Thyroid gland (tissue), 4 donors: ENCODE data around the gene CD3E. TPM values are rescaled to one million over a fixed set of nuclear protein-coding genes. Genes with fewer than 3 reads are reported as not detected.

Source experiments
- DNase-seq, 2 donors: peaks; one replicate each; pipeline ENCODE4 v3.0.0-alpha.2; 2019
- H3K27ac ChIP-seq, 3 donors: fragments of 200-600 bp; sonication (generic); 1 replicate in 2 of 3; 2 replicates in 1 of 3; pipeline ENCODE4 v1.5.1; 2016 to 2019; ENCODE audit warnings: mild to moderate bottlenecking in 1 of 3, moderate library complexity in 1 of 3
- H3K27me3 ChIP-seq: fragments of 200-600 bp; sonication (generic); one replicate; pipeline ENCODE4 v1.5.1; 2019
- H3K36me3 ChIP-seq, 2 donors: fragments of 200-600 bp; sonication (generic); one replicate each; pipeline ENCODE4 v1.5.1; 2016 to 2019
- H3K4me1 ChIP-seq, 2 donors: fragments of 200-600 bp; sonication (generic); one replicate each; pipeline ENCODE4 v1.5.1; 2017 to 2019
- H3K4me3 ChIP-seq, 3 donors: fragments of 200-600 bp; sonication (generic); replicated peaks in 1 of 3; 1 replicate in 2 of 3; 2 replicates in 1 of 3; pipeline ENCODE4 v1.5.1; 2016; ENCODE audit warnings: mild to moderate bottlenecking in 1 of 3
- H3K9me3 ChIP-seq: fragments of 200-600 bp; sonication (generic); one replicate; pipeline ENCODE4 v1.5.1; 2017
- POLR2A ChIP-seq, 2 donors: fragments of 450-650 bp; IDR thresholded peaks; one replicate each; pipeline ENCODE4 v1.6.1; 2017; ENCODE audit warnings: antibody characterized with exemption in 2 of 2, mild to moderate bottlenecking in 2 of 2, moderate library complexity in 1 of 2
- WGBS, 2 donors: methylation state at CpG; one replicate each; pipeline ENCODE4 v1.1.5; 2017; 5-methylcytosine and 5-hydroxymethylcytosine counted together
- intact Hi-C: fragments of 100-400 bp; cut with DNase I; formaldehyde crosslinking; loops from one replicate; pipeline ENCODE4 v1.15.1; 2023
- total RNA-seq, 4 donors: library from RNA; depleted of rRNA; stranded (reverse); fragments of >200 nt; gene quantifications; one replicate each; pipeline ENCODE4 v1.2.3, GENCODE V29; 2016
- TF ChIP-seq, protein P1 (sequence below), 6 experiments: fragments of 200-600 bp in 3 of 6; fragments of 450-650 bp in 3 of 6; sonication (generic) in 3 of 6; IDR thresholded peaks; one replicate each; pipeline ENCODE4 v1.5.1; 2016 to 2019; ENCODE audit warnings: antibody characterized with exemption in 6 of 6, mild to moderate bottlenecking in 2 of 6, inconsistent platforms in 1 of 6, moderate library complexity in 1 of 6

The CD3E gene
- total RNA-seq, 4 donors from 2014 or later: 3.0 to 4.3 (median 3.3) TPM

DNA sequence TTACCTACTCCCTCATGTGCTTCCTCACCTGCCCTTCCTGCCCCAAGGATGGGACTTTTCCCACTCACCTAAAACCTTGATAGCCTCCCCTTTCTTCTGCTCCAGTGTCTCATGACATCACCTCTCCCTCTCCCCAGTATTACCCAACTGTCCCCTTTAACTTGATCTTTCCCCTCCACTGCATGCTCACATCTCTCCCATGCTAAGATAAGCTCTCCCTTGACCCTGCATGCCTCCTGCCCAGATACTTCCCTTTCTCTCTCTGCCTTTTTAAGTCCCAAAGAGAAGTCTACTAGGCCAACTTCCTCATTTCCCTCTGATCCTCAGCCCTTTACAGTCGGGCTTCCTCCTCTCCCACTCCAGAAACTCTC lies 14.8 kb downstream of the CD3E start:
- WGBS, 2 donors: 20 to 35% methylated on average over 1 of the region's 1 CpG
- Histone ChIP-seq H3K4me1 (peaks cover 0 to 25% of the 10 kb centered on the region in 2 donors), H3K4me3 (no peak overlapping the region), H3K27ac (no peak overlapping the region), H3K27me3 (no peaks in the 10 kb centered on the region), H3K36me3 (no peaks in the 10 kb centered on the region), H3K9me3 (no peaks in the 10 kb centered on the region)
- intact Hi-C loops: no loop called here
- no peak for TF ChIP-seq POLR2A (IDR thresholded peaks at IDR 0.05)
- TF ChIP-seq, protein P1, sequence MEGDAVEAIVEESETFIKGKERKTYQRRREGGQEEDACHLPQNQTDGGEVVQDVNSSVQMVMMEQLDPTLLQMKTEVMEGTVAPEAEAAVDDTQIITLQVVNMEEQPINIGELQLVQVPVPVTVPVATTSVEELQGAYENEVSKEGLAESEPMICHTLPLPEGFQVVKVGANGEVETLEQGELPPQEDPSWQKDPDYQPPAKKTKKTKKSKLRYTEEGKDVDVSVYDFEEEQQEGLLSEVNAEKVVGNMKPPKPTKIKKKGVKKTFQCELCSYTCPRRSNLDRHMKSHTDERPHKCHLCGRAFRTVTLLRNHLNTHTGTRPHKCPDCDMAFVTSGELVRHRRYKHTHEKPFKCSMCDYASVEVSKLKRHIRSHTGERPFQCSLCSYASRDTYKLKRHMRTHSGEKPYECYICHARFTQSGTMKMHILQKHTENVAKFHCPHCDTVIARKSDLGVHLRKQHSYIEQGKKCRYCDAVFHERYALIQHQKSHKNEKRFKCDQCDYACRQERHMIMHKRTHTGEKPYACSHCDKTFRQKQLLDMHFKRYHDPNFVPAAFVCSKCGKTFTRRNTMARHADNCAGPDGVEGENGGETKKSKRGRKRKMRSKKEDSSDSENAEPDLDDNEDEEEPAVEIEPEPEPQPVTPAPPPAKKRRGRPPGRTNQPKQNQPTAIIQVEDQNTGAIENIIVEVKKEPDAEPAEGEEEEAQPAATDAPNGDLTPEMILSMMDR (IDR thresholded peaks at IDR 0.05): no peak
- no peak for DNase-seq

DNA sequence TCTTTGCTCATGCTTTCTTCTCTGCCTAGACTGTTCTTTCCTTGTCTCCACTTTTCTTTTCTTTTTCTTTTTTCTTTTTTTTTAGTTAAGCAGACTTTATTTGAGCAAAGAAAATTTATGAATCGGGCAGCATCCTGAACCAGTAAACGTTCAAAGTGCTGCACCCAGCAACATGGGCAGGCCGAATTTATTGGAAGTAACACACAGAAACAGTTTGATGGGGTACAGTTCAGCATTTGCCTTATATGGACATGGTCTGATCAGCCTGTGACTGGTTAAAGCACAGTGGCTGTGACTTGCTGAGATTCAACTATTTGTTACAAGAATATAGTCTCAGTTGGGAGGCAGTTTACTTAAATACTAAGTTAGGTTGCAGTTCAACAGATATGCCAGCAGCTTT lies 16.0 kb downstream of the CD3E start:
- Histone ChIP-seq H3K4me1 (peaks cover 0 to 21% of the 10 kb centered on the region in 2 donors), H3K27me3 (no peaks in the 10 kb centered on the region), H3K27ac (no peak overlapping the region), H3K36me3 (no peaks in the 10 kb centered on the region), H3K9me3 (no peaks in the 10 kb centered on the region), H3K4me3 (no peak overlapping the region)
- intact Hi-C loops: no loop called here
- TF ChIP-seq, protein P1 (IDR thresholded peaks at IDR 0.05): no peak
- no peak for TF ChIP-seq POLR2A (IDR thresholded peaks at IDR 0.05)
- WGBS, 2 donors: 94 to 95% methylated on average over 3 of the region's 3 CpGs
- DNase-seq: no peak

DNA sequence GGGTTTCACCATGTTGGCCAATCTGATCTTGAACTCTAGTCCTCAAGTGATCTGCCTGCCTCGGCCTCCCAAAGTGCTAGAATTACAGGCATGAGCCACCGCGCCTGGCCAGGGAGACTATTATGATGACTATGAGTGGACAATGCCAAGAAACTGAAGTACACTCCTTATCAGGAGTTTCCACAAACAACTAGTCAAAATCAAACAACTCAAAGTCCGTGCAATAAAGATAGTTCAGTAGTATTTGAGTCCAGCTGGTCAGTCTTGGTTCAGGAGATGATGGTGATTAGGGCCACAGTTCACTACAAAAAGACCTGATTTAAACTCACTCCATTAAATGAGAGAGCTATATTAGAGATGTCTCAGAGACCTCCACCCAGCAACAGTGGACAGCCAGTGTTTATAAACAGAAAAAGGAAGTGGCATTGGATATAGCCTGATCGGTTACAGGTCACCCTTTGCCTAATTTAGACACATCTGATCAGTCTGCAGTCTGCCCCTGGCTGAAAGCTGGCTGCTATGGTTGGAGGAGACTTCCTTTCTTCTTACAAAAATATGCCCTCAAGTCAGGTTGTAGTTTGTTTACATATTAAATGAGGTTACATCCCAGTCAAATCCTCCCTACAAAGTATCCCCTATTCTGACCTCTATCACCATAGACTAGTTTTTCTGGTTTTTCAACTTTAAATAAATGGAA lies 17.0 kb downstream of the CD3E start:
- no peak for DNase-seq
- no peak for TF ChIP-seq POLR2A (IDR thresholded peaks at IDR 0.05)
- TF ChIP-seq, protein P1 (IDR thresholded peaks at IDR 0.05): no peak
- Histone ChIP-seq H3K36me3 (no peaks in the 10 kb centered on the region), H3K27me3 (no peaks in the 10 kb centered on the region), H3K4me1 (peaks cover 0 to 21% of the 10 kb centered on the region in 2 donors), H3K9me3 (no peaks in the 10 kb centered on the region), H3K27ac (peak overlapping the region in 1 of 3 donors; percentile 30), H3K4me3 (no peak overlapping the region)
- WGBS, 2 donors: 67 to 74% methylated on average over 5 of the region's 5 CpGs
- intact Hi-C loops: no loop called here

DNA sequence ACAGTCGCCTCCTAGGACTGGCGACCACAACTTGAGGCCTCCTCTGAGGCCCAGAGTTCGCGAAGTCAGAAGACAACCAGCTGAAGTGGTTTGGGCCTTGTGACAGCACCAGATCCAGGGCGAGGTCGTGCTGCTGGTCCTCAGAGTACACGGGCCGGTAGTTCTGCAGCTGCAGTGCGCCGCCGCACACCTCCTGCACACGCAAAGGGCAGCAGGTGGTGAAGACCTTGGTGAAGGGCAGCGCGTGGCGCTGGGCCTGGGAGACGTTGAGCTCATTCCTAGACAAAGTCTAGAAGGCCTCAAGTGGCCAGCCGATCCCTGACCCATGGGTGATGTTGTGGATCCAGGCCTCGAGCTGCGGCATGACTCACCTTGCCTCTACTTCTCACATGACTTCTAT lies 18.2 kb downstream of the CD3E start:
- H3K27me3 ChIP-seq: no peaks in the 10 kb centered on the region
- H3K4me1 ChIP-seq: peaks cover 0 to 21% of the 10 kb centered on the region in 2 donors
- H3K36me3 ChIP-seq: no peaks in the 10 kb centered on the region
- no peak for TF ChIP-seq POLR2A (IDR thresholded peaks at IDR 0.05)
- TF ChIP-seq, protein P1 (IDR thresholded peaks at IDR 0.05): no peak
- no peaks in the 10 kb centered on the region for H3K9me3 ChIP-seq
- DNase-seq: no peak
- WGBS, 2 donors: 95% methylated on average over 19 of the region's 19 CpGs
- H3K4me3 ChIP-seq: no peak overlapping the region
- intact Hi-C loops: no loop called here
- H3K27ac ChIP-seq: no peak overlapping the region

DNA sequence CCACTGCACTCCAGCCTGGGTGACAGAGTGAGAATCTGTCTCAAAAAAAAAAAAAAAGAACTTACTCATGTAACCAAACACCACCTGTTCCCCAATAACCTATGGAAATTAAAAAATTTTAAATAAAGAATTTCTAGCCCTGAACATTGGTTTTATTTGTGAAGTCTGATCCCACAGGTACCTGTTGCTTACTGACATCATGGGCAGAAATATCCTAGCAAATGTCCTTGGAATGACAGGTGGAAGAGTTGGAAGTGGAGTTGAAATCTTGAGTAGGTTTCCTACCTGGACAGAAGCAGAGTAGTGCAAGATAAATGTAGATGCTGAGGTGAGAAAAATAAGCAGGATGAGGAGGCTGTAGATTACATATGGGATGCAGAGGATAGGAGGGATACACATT lies 20.8 kb downstream of the CD3E start:
- no peaks in the 10 kb centered on the region for H3K9me3 ChIP-seq
- no peaks in the 10 kb centered on the region for H3K36me3 ChIP-seq
- TF ChIP-seq, protein P1 (IDR thresholded peaks at IDR 0.05): no peak
- no peak for TF ChIP-seq POLR2A (IDR thresholded peaks at IDR 0.05)
- no peak overlapping the region for H3K27ac ChIP-seq
- H3K27me3 ChIP-seq: no peaks in the 10 kb centered on the region
- intact Hi-C loops: no loop called here
- no peak overlapping the region for H3K4me3 ChIP-seq
- DNase-seq: no peak
- H3K4me1 ChIP-seq: peaks cover 0 to 10% of the 10 kb centered on the region in 2 donors
